GM12873 (cell line): ENCODE measurements around the gene DNAJB8.

ENCODE experiments used
- TF ChIP-seq, protein P1 (sequence below): IDR thresholded peaks from 2 replicates; pipeline ENCODE4 v1.5.1; 2012; ENCODE audit warnings: low read depth, mild to moderate bottlenecking, moderate library complexity, low read length, control low read depth; ENCODE audit not compliant: insufficient read depth; ENCODE audit errors: missing control alignments

Gene DNAJB8

GRCh38 chr3:128419311-128419710 is 47.4 kb downstream of the DNAJB8 start:
- TF ChIP-seq, protein P1, sequence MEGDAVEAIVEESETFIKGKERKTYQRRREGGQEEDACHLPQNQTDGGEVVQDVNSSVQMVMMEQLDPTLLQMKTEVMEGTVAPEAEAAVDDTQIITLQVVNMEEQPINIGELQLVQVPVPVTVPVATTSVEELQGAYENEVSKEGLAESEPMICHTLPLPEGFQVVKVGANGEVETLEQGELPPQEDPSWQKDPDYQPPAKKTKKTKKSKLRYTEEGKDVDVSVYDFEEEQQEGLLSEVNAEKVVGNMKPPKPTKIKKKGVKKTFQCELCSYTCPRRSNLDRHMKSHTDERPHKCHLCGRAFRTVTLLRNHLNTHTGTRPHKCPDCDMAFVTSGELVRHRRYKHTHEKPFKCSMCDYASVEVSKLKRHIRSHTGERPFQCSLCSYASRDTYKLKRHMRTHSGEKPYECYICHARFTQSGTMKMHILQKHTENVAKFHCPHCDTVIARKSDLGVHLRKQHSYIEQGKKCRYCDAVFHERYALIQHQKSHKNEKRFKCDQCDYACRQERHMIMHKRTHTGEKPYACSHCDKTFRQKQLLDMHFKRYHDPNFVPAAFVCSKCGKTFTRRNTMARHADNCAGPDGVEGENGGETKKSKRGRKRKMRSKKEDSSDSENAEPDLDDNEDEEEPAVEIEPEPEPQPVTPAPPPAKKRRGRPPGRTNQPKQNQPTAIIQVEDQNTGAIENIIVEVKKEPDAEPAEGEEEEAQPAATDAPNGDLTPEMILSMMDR, result no peak

- TF ChIP-seq, protein P1, result no peak
Observed at GRCh38 chr3:128418900-128419299, 47.8 kb downstream of the DNAJB8 start.

- TF ChIP-seq, protein P1, result no peak
Observed at GRCh38 chr3:128416578-128417211, 50.0 kb downstream of the DNAJB8 start.

DNA sequence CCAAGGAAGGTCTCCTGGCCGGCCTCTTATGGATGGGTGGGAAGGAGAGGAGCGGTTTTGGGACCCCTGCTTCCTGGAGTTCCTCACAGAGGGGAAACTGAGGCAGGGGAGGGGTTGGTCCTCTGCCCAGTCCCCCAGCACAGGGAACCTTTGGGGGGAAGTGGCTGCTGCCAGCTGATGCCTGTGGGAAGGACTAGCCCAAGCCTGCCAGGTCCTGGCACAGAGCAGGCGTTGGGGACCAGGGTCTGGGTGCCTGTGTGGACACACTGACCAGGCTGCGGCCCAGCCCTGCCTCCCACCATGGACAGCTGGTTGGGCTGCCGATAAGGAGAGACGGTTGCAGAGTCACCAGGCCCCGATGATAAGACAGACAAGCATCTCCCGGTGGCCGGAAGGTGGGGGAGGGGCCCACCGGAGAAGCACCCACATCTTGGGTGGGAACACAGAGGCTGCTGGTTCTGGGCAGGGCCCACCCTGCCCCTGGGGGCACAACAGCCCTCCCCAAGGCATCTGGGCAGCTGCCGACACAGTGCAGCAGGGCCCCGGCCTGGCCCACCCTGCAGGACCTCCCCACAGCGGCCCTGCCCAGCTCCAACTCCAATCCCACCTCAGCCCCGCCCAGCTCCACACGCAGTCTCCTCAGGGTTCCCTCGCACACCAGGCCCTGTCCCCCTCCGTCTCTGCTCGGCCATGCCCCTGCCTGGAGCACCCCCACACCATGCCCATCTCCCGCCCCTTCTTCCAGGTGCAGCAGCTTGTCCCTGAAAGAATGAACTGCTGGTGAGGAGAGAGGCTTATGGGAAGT is 50.7 kb downstream of the DNAJB8 start:
- TF ChIP-seq, protein P1, result no peak

- TF ChIP-seq, protein P1, result no peak
Observed at GRCh38 chr3:128415200-128415772, 51.4 kb downstream of the DNAJB8 start.

DNA sequence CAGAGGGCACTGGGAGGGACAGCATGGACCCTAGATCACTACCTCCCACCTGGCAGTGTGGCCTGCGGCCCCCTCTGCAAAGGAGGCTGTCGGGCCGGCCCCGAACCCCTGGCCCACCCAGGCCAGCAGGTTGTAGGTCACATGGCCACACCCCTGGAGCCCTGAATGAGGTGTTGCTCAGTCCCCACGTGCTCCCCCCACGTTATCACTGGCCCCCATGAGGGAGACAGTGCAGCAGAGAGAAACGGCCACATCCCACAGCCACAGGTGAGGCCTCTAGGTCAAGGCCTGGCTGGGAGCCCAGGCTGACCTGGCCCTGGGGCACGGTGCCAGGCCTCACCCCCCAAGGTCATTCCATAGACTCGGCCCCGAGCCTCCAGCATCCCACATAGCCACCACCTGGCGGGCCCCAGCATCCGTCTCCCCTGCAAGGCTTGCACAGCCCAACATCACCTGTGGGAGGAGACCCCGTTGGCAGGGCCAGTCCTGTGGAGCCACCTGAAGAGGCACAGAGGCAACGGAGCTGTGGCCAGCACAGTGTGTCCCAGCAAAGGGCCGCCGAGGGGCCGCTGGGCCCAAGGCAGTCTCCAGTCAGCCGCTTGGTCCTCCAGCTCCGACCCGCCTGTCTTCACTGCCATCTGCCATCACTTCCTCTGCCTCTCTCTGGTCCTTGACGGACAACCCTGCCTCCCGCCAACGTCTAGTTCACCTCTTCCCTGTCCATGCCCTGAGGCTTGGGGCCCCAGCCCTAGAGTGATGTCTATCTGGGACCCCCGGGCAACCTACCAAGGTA is 53.1 kb downstream of the DNAJB8 start:
- TF ChIP-seq, protein P1, result no peak

- TF ChIP-seq, protein P1, result no peak
Observed at GRCh38 chr3:128413003-128413370, 53.7 kb downstream of the DNAJB8 start.
